Activated CD4-positive, alpha-beta T cell treated with anti-CD3 and anti-CD28 coated beads for 4 hours (primary cell): Measurements from ENCODE around the gene SPATA33.
"Not testable (repeated sequence)": the region's sequence is repeated elsewhere in the genome, so short reads cannot be mapped to it uniquely, and the experiment has no call there.

ENCODE experiments used
- DNase-seq, 2 donors: peaks; one replicate each; pipeline ENCODE4 v3.0.0-alpha.2; 2020

The SPATA33 gene

GRCh38 chr16:89629827-89630610 lies 27.6 kb upstream of the SPATA33 start:
- no peak for DNase-seq

DNA sequence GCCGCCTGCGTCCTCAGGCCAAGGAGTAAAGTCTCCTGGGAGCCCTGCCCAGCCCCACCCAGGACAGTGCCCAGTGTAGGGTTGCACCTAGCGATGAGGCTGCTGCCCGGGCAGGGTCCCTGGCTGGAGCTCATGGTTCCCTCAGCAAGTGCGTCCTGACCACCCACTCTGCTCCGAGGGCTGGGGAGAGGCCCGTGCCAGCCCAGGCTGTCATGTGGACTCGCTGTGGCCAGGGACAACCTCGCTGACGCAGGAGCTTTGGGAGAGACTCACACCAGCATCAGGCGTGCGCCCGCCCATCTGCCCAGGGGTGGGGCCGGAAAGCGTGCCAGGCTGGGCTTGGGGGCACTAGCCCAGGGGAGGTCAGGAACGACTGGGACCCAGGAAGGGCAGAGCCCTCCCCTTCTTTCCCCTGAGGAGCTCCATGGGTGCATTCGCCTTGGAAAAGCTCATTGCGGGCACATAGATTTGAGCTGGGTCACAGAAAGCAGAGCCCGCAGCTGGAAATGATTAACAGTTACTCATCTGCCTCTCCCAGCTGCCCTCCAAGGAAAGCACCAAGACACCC lies 24.5 kb upstream of the SPATA33 start:
- DNase-seq: no peak

- not testable (repeated sequence) for DNase-seq
These were observed 22.9 kb upstream of the SPATA33 start for GRCh38 chr16:89634463-89635385.

- no peak for DNase-seq
These were observed 21.0 kb upstream of the SPATA33 start for GRCh38 chr16:89636663-89637062.

DNA sequence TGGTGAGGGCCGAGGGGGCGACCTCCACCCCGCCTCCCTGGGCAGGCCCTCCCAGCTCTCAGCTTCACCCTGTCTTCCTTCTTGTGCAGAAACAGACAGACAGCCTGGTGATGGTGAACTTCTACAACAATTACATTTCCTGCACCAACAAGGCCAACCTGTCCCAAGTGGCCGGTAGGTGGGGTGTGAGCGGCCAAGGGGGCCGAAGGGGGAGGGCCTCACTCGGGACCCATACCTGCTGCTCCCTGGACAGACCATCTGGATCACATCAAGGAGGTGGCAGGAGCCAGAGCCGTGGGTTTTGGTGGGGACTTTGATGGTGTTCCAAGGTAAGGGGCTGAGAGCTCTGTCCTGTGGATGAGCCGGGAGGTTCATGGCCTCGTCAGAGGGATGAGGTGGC lies 20.3 kb upstream of the SPATA33 start:
- no peak for DNase-seq

- no peak for DNase-seq
These were observed 19.2 kb upstream of the SPATA33 start for GRCh38 chr16:89638455-89638854.

DNA sequence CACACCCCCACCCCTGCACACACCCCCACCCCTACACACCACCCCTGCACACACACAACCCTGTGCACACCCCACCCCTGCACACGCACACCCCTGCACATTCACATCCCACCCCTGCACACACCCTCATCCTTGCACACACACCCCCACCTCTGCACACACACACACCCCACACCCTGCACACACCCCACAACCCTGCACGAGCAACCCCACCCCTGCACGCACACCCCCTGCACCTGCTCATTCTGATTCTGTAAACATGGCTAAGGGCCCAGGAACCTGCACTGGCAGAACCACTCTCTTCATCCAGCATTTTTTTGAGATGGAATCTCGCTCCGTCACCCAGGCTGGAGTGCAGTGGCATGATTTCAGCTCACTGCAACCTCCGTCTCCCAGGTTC lies 18.3 kb upstream of the SPATA33 start:
- no peak for DNase-seq

DNA sequence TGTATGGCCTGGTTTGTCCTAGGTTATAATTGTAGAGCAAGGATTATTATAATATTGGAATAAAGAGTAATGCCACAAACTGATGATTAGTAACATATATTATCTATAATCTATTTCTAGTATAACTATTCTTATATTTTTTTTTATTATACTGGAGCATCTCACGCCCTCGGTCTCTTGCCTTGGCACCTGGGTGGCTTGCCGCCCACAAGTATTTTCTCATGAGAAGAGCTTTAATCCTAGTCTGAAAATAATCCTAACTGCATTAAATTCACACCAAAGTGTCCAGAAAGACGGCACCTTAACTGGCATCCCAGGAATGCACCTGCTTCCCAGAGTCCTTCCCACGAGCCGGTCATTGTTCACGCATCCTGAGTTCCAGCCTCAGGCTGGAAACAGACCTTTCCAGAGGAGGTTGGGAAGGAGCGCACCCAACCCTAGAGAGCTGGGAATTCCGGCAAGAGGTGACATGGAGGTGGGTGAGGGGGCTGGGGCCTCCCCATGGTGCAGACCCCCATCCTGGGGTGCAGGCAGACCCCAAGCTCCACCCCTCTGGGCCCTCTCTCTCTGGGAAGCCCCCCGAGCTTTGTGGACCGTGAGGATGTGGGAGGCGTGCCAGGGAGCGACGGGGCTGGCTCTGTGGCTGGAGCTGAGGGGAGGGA lies 16.0 kb upstream of the SPATA33 start:
- DNase-seq: no peak

DNA sequence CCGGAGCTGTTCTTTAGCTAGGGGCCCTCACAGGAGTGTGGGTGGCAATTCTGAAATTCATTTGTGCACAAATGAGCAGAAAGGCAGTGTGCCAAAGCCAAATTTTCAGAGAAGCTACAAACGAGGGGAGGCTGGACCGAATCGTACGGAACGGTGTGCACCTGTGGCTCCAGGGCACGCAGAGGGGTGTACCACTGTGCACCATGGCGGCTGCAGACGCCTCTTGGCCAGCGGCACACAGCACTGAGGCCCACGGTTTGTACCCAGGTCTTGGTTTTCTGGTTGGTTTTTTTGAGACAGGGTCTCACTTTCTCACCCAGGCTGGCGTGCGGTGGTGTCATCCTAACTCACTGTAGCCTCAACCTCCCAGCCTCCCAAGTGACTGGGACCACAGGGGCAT lies 15.1 kb upstream of the SPATA33 start:
- no peak for DNase-seq

GRCh38 chr16:89643769-89644300 lies 13.8 kb upstream of the SPATA33 start:
- no peak for DNase-seq

DNA sequence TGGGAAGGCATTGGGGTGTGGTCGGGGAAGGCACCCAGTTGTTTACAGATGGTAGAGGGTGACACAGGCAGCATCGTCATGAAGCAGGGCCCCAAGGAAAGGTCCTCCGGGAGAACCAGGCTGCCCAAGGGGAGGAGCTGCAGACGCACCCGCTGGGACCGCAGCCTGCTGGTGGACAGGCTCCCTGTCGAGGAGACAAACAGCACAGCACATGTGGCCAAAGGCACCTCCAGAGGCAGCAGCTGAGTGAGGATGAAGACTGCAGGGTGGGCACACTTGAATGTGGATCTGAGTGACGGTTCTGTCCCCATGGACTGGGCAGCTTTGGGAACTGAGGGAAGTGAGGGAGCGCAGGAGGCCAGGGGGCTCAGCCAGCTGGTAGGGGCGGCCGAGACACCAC lies 12.5 kb upstream of the SPATA33 start:
- DNase-seq: no peak

DNA sequence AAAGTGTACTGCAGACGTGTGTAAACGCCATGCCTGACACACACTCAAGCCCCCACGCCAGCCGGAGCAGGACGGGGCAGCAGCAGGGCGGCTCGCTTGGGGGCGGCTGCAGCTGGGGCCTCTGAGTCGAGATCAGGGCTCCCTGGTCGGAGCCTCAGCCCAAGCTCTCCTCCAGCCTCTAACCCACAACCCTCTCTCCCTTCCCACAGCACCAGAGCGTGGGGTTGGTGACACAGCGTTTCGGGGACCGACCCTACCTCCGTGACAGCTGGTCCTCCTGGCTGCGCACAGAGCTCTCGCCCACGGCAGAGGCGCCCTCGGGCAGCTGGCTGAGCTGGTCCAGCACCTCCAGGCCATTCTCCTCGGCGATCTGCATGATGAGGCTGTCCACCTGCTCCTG lies 11.4 kb upstream of the SPATA33 start:
- no peak for DNase-seq

DNA sequence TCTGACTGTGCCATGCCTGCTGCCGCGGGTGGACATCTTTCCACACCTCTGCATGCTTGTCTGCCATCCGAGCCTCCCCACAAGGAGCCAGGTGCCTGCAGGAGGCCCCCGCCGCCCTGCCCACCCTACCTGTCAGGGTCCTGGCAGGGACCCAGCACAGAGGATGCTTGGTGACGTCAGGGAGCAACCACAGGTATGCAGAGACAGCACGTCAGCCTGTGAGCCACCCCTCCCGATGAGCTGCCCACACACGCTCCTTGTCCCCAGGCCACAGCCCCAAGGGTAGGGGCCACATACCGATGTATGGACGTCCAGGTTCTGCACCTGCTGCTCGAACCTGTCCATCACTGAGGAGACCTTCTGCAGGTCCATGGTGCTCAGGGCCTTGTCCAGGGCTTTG lies 10.7 kb upstream of the SPATA33 start:
- no peak for DNase-seq

DNA sequence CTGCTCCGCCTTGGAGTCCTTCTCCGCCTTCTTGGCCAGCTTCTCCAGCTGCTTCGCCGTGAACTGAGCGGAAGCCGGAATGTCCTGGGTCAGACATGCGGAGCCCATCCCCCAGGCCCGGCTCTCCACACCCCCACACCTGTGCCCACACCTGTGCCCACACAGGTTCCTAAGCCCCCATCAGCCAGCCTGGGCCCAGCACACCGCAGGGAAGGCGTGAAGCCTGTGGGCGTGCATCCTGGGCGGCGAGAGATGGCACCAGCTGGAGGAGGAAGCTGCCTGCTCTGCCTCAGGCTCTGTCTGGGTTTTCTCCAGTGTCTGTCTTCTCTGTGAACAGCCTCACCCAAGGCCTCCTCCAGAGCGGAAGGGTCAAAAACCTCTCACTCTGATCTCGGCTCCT lies 6.1 kb upstream of the SPATA33 start:
- DNase-seq: no peak

- no peak for DNase-seq
These were observed 3.9 kb upstream of the SPATA33 start for GRCh38 chr16:89653656-89654295.

GRCh38 chr16:89655062-89655643 lies 2.5 kb upstream of the SPATA33 start:
- DNase-seq: no peak

DNA sequence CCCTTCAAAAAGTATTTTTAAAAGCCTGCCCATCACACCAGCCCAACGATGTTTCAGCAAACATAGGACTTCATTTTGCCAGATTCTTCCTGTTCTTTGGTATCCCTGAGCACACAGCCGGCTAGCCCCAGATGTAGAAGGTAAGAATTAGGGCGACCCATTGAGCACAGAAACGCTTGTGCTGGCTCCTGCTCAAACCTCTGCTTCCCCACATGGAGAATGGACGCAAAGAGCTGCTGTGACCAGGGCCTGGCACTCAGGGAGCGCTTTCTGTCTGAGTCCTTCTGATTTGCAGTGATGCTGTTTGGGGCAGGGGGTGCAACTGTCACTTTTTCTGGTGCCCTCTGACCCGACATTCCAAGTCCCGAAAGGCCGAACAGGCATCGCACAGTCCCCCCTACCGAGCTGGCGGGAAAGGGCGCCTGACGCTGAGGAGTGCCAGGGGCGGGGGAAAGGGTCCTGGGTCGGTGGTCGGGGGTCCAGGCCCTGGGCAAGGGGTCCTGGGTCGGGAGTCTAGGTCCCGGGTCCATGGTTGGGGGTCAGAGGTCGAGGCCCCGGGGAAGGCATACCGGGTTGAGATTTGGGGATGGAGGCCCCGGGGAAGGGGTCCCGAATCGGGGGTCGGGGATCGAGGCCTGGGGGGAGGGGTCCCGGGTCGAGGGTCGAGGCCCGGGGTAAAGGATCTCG lies 1.1 kb upstream of the SPATA33 start:
- DNase-seq: no peak

DNA sequence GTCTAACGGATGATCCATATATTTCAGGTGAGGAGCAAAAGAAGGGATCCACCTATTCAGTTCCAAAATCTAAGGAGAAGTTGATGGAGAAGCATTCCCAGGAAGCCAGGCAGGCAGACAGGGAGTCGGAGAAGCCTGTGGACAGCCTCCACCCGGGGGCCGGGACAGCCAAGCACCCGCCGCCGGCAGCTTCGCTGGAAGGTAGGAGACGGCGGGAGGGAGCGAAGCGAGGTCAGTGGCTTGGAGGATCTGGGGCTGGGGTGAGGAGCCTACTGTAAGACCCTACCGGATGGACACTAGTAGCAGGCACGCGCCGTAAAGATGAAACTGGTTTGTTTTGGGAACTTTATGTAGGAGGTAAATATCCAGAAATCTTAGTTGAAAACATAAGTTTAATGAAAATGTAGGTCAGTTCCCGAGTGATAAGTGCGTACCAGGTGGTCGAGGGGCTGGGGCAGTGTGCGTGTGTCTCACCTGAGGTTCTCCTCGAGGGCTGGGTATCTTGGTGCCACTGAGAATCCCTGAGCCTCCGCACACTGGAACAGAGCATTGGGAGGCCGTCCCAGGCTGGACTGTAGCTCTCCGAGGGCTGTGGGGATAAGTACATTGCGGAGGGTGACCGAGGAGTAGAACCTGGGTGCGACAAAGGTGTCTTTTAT lies 714 bp downstream of the SPATA33 start:
- no peak for DNase-seq

- DNase-seq: no peak
These were observed 2.5 kb downstream of the SPATA33 start for GRCh38 chr16:89660146-89660545.

GRCh38 chr16:89661215-89661614 lies 3.6 kb downstream of the SPATA33 start:
- no peak for DNase-seq

- DNase-seq: not testable (repeated sequence)
These were observed 6.6 kb downstream of the SPATA33 start for GRCh38 chr16:89664238-89664637.
